Choroid plexus epithelial cell (primary cell): ENCODE data around the gene PKD1L1.
A peak's percentile ranks its signal among the peaks of the same experiment; 100 is the strongest.

Experiments
- DNase-seq: peaks from one replicate; pipeline ENCODE4 v3.0.0-alpha.2; 2010; ENCODE audit warnings: low read depth
- H3K4me3 ChIP-seq: 2 replicates; pipeline ENCODE4 v1.5.1; 2011; ENCODE audit warnings: low read depth, mild to moderate bottlenecking, control low read depth, low read length, moderate library complexity
- TF ChIP-seq, protein P1 (sequence below): conservative IDR thresholded peaks from 2 replicates; pipeline ENCODE4 v1.5.1; 2011; ENCODE audit warnings: low read depth, mild to moderate bottlenecking, control low read depth, inconsistent platforms, low read length, moderate library complexity

PKD1L1 gene

GRCh38 chr7:47792521-47793121 is 155.6 kb downstream of the PKD1L1 start:
- peak; percentile 79 for DNase-seq
- TF ChIP-seq, protein P1, sequence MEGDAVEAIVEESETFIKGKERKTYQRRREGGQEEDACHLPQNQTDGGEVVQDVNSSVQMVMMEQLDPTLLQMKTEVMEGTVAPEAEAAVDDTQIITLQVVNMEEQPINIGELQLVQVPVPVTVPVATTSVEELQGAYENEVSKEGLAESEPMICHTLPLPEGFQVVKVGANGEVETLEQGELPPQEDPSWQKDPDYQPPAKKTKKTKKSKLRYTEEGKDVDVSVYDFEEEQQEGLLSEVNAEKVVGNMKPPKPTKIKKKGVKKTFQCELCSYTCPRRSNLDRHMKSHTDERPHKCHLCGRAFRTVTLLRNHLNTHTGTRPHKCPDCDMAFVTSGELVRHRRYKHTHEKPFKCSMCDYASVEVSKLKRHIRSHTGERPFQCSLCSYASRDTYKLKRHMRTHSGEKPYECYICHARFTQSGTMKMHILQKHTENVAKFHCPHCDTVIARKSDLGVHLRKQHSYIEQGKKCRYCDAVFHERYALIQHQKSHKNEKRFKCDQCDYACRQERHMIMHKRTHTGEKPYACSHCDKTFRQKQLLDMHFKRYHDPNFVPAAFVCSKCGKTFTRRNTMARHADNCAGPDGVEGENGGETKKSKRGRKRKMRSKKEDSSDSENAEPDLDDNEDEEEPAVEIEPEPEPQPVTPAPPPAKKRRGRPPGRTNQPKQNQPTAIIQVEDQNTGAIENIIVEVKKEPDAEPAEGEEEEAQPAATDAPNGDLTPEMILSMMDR, result peak; percentile 78

DNA sequence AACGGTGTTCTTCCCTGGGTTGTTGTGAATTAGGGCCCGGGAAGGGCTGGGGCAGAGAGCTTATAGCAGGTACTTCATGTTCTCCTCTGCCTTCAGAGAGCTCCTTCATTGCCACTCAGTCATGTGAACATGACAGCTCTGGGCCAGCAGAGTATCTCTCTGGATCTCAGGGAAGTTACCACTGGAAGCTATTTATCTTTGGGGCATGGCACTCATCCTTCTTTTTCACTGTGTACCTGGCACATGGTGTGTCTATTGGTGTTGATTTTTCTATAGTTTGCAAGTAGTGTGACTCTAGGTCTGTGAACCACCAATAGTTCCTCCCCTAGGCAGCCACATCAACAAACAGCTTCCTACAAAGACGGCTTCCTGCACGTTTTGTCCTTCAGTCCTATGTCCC is 156.6 kb downstream of the PKD1L1 start:
- H3K4me3 ChIP-seq, result no peak overlapping the region
- DNase-seq, result no peak
- TF ChIP-seq, protein P1, result no peak

More at GRCh38 chr7:47792521-47793121, 155.6 kb downstream of the PKD1L1 start:
- H3K4me3 ChIP-seq, result no peak overlapping the region

- DNase-seq, result no peak
- no peak overlapping the region for H3K4me3 ChIP-seq
- TF ChIP-seq, protein P1, result no peak
These were observed 160.2 kb downstream of the PKD1L1 start for GRCh38 chr7:47788083-47788482.

- no peak overlapping the region for H3K4me3 ChIP-seq
- peak; percentile 36 for DNase-seq
- TF ChIP-seq, protein P1, result no peak
These were observed 160.8 kb downstream of the PKD1L1 start for GRCh38 chr7:47787249-47788069.

GRCh38 chr7:47786557-47787248 is 161.6 kb downstream of the PKD1L1 start:
- TF ChIP-seq, protein P1, result no peak
- peak; percentile 99 for DNase-seq
- no peak overlapping the region for H3K4me3 ChIP-seq

GRCh38 chr7:47785923-47786556 is 162.2 kb downstream of the PKD1L1 start:
- TF ChIP-seq, protein P1, result no peak
- DNase-seq, result peak; percentile 26
- H3K4me3 ChIP-seq, result no peak overlapping the region
